Psoas muscle (tissue), 8 donors: Measurements from ENCODE around the gene RTN4R. TPM values are rescaled to one million over a fixed set of nuclear protein-coding genes. Genes with fewer than 3 reads are reported as not detected.

Experiments used
- ATAC-seq, 4 donors: fragments of 200-7000 bp; cut with Tn5 transposase; one replicate each; pipeline ENCODE4 v1.9.1; 2020; ENCODE audit warnings: moderate library complexity in 3 of 4, mild to moderate bottlenecking in 2 of 4
- DNase-seq, 2 donors: peaks; one replicate each; pipeline ENCODE4 v3.0.0-alpha.2; 2020
- H3K27ac ChIP-seq: fragments of 200-600 bp; one replicate; pipeline ENCODE4 v1.8.0; 2022
- H3K27me3 ChIP-seq, 3 donors: fragments of 200-600 bp in 1 of 3; one replicate each; pipeline versions ENCODE4 v1.6.1 to v1.8.0; 2013 to 2022; ENCODE audit warnings: low read length in 2 of 3, mild to moderate bottlenecking in 2 of 3, moderate library complexity in 1 of 3; ENCODE audit not compliant: insufficient read depth in 3 of 3
- H3K36me3 ChIP-seq, 2 donors: fragments of 200-600 bp in 1 of 2; one replicate each; pipeline versions ENCODE4 v1.6.1 to v1.8.0; 2013 to 2022; ENCODE audit warnings: low read depth in 1 of 2, mild to moderate bottlenecking in 1 of 2, moderate library complexity in 1 of 2; ENCODE audit not compliant: insufficient read depth in 1 of 2
- H3K4me1 ChIP-seq: fragments of 200-600 bp; one replicate; pipeline ENCODE4 v1.8.0; 2022
- H3K4me3 ChIP-seq: fragments of 200-600 bp; one replicate; pipeline ENCODE4 v1.8.0; 2022; ENCODE audit warnings: mild to moderate bottlenecking
- H3K9me3 ChIP-seq: fragments of 200-600 bp; one replicate; pipeline ENCODE4 v1.8.0; 2022
- WGBS, 3 donors: extraction: QIAGEN DNeasy Blood & Tissue Kit; methylation state at CpG; one replicate each; pipeline versions ENCODE4 v1.1.6 to v1.1.7; 2013; 5-methylcytosine and 5-hydroxymethylcytosine counted together
- intact Hi-C, 2 donors: fragments of 100-400 bp; cut with DNase I; formaldehyde crosslinking; loops; one replicate each; pipeline versions ENCODE4 v1.11.0 to v1.14.2; 2022
- polyA plus RNA-seq, 3 donors: library from polyadenylated mRNA; stranded (reverse); fragments of 200-250 nt; gene quantifications; one replicate each; pipeline ENCODE4 v1.2.3, GENCODE V29; 2013
- total RNA-seq, 4 donors: library from RNA; stranded (reverse); fragmentation: NEBNext Ultra II Directional in 2 of 4; extraction: Animal tissue kit (Norgen Biotek cat#: 25700) in 2 of 4; gene quantifications; one replicate each; pipeline versions ENCODE4 v1.2.1 to v1.2.4, GENCODE V29; 2021 to 2023
- TF ChIP-seq, protein P1 (sequence below): fragments of 200-600 bp; IDR thresholded peaks from one replicate; pipeline ENCODE4 v1.8.0; 2022; ENCODE audit warnings: antibody characterized with exemption
- donor health status: healthy with polysubstance abuse.
- donor health status: DM: no; HTN: no; CAD: no; lungs with moderate emphysema.
- donor health status: Bipolar disorder and iron deficiency.
- donor health status: healthy.
- donor health status: DM: yes; HTN: yes; CAD: no.
- donor health status: DM: no; HTN: no; CAD: no.
- donor health status: DM: no; HTN: no; CAD: no.
- donor health status: DM: yes; HTN: yes; CAD: no.

Gene RTN4R
- total and polyA plus RNA-seq, 7 donors: 0.12 to 2.4 (median 0.36) TPM

DNA sequence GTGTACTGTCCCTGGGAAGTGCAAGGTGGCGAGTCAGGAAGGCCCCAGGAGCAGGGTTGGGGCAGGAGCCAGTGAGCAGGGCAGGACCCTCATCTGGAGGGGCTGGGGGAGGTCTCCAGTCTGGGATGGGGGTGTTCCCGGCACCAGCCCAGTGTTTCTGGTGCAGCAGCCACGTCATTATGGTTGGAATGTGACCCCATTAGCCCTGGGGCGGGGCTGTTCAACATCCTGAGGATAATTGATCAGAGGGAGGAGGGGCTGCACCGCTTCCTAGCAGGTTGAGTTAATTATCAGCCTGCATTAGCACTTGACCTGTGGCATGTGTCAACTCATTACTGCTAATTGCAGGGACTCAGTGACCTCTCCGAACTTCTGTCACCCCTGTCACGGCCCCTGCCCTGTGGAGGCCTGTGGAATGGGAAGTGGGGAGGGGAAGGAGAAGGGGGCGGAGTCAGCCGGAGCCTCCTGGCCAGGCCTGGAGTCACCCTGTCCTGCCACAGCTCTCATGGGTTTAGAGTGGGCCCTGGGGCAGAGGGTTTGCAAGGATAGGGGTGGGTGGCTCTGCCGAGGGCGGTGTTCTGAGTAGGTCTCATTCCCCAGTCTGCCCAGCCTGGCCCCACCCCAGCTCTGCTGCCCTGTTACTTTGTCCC lies 64.4 kb downstream of the RTN4R start:
- Histone ChIP-seq H3K4me1 (peaks cover 5% of the 10 kb centered on the region), H3K36me3 (no peaks in the 10 kb centered on the region), H3K9me3 (no peaks in the 10 kb centered on the region), H3K27ac (no peak overlapping the region), H3K4me3 (no peak overlapping the region), H3K27me3 (peaks cover 0 to 8% (median 3%) of the 10 kb centered on the region in 3 donors)
- ATAC-seq (peak in 3 of 4 donors; percentile 20 to 45 (median 29)), DNase-seq (no peak)
- 62 to 72% (median 71%) methylated on average over 11 of the region's 11 CpGs for WGBS, 3 donors
- intact Hi-C loops: no loop called here
- TF ChIP-seq, protein P1, sequence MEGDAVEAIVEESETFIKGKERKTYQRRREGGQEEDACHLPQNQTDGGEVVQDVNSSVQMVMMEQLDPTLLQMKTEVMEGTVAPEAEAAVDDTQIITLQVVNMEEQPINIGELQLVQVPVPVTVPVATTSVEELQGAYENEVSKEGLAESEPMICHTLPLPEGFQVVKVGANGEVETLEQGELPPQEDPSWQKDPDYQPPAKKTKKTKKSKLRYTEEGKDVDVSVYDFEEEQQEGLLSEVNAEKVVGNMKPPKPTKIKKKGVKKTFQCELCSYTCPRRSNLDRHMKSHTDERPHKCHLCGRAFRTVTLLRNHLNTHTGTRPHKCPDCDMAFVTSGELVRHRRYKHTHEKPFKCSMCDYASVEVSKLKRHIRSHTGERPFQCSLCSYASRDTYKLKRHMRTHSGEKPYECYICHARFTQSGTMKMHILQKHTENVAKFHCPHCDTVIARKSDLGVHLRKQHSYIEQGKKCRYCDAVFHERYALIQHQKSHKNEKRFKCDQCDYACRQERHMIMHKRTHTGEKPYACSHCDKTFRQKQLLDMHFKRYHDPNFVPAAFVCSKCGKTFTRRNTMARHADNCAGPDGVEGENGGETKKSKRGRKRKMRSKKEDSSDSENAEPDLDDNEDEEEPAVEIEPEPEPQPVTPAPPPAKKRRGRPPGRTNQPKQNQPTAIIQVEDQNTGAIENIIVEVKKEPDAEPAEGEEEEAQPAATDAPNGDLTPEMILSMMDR: no peak

DNA sequence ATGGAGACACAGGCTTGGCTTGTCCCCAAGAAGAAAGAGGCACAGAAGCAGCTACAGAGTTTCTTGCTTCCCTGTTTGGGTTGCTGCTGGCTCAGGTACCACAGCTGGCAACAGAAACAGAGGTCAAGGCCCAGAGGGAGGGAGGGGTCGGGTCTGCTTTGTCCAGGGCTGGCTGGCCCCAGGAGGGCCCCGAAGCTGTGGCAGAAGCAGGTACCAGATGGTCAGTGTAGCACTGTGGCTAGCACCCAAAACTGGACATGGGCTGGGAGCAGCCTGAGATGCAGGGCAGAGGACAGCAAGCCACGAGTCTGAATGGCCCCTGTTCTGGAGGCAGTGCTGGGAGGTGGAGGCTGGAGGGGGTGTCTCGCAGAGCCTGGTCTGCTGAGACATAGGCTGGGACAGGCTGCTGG lies 65.0 kb downstream of the RTN4R start:
- Histone ChIP-seq H3K4me1 (peaks cover 5% of the 10 kb centered on the region), H3K27ac (no peak overlapping the region), H3K36me3 (no peaks in the 10 kb centered on the region), H3K27me3 (peaks cover 0 to 8% (median 3%) of the 10 kb centered on the region in 3 donors), H3K4me3 (no peak overlapping the region), H3K9me3 (no peaks in the 10 kb centered on the region)
- WGBS, 3 donors: 48 to 51% (median 48%) methylated on average over 4 of the region's 4 CpGs
- DNase-seq (no peak), ATAC-seq (peak in 1 of 4 donors; percentile 13)
- TF ChIP-seq, protein P1: no peak
- intact Hi-C loops: no loop called here

DNA sequence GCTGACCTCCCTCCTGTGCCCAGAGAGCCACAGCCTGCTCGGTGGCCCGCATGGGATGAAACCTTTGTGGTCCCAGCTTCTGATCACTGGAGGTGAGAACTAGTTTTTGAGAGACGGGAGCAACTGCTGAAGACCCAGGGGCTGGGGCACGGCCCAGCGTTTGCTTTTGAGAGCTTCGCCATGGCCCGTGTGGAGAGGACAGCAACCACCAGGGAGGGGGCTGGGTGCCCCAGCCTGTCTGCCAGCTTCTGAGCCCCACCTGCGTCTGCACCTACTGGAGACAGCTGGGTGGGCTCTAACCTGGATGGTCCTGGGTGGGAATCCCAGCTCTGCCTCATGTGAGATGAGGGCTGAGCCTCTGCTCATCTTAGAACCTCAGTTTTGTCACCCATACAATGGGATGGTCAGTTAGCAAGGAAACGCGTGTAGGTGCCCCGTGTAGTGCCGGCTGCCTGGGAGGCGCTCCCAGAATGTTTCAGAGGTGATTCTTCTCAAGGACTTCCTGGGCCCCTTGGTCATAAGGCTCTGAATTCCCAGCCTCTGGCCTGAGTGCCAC lies 66.2 kb downstream of the RTN4R start:
- no peak for DNase-seq
- ATAC-seq: no peak
- TF ChIP-seq, protein P1: no peak
- H3K27me3 ChIP-seq: peaks cover 0 to 8% (median 3%) of the 10 kb centered on the region in 3 donors
- intact Hi-C loops: no loop called here
- 70 to 75% (median 74%) methylated on average over 13 of the region's 13 CpGs for WGBS, 3 donors
- H3K36me3 ChIP-seq: no peaks in the 10 kb centered on the region
- no peaks in the 10 kb centered on the region for H3K9me3 ChIP-seq
- H3K4me3 ChIP-seq: no peak overlapping the region
- peaks cover 5% of the 10 kb centered on the region for H3K4me1 ChIP-seq
- H3K27ac ChIP-seq: no peak overlapping the region

DNA sequence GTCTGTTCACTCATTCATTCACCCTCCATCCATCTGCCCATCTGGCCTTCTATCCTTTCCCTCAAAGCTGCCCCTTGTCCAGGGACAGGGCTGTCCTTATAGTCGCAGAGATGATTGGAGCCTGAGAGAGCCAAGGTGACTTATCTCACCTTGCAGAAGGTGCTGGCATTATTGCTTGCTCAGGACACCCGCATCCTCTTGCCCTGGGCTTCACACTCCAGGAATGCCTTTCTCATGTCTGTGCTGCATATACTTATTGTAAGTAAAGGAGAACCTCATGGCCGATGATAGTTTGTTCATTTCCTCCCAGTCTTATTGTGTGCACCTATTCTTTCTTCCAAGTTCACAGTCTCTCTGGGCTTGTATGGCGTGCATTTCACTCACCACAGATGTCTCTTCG lies 68.2 kb downstream of the RTN4R start:
- intact Hi-C loops: loop anchor here in 1 of 2 donors (5.0 kb wide), 1 partner anchor 32 kb away; no protein-coding TSS in a partner anchor
- no peak for DNase-seq
- 91 to 96% (median 91%) methylated on average over 5 of the region's 5 CpGs for WGBS, 3 donors
- ATAC-seq: no peak
- Histone ChIP-seq H3K27ac (no peak overlapping the region), H3K36me3 (no peaks in the 10 kb centered on the region), H3K4me1 (peaks cover 5% of the 10 kb centered on the region), H3K27me3 (peaks cover 0 to 8% (median 0%) of the 10 kb centered on the region in 3 donors), H3K9me3 (no peaks in the 10 kb centered on the region), H3K4me3 (no peak overlapping the region)
- TF ChIP-seq, protein P1: no peak
